Progenitor cell of endocrine pancreas (in vitro differentiated cells): ENCODE data around the gene AP2A1. TPM values are rescaled to one million over a fixed set of nuclear protein-coding genes. Genes with fewer than 3 reads are reported as not detected.

Source experiments
- DNase-seq: peaks from one replicate; pipeline ENCODE4 v3.0.0; 2021; ENCODE audit warnings: low spot score; ENCODE audit not compliant: unreplicated experiment
- H3K27ac Mint-ChIP-seq: 2 replicates; pipeline ENCODE4 v1.8.0; 2021; ENCODE audit warnings: mild to moderate bottlenecking, moderate library complexity, mixed read lengths
- H3K27me3 Mint-ChIP-seq: 2 replicates; pipeline ENCODE4 v1.8.0; 2021; ENCODE audit warnings: mixed read lengths
- H3K36me3 Mint-ChIP-seq: 2 replicates; pipeline ENCODE4 v1.8.0; 2022; ENCODE audit warnings: mixed read lengths; ENCODE audit not compliant: insufficient read depth
- H3K4me1 Mint-ChIP-seq: 2 replicates; pipeline ENCODE4 v1.8.0; 2021; ENCODE audit warnings: low read depth, mixed read lengths
- H3K4me3 Mint-ChIP-seq: 2 replicates; pipeline ENCODE4 v1.8.0; 2021; ENCODE audit warnings: low read depth, mild to moderate bottlenecking, moderate library complexity, mixed read lengths
- H3K9me3 Mint-ChIP-seq: 2 replicates; pipeline ENCODE4 v1.8.0; 2021; ENCODE audit warnings: low read depth, mixed read lengths
- total RNA-seq: library from RNA; stranded (reverse); gene quantifications from 2 replicates; pipeline ENCODE4 v1.2.1, GENCODE V29; 2021
- TF ChIP-seq, protein P1 (sequence below): fragments of 200-600 bp; sonication (generic); IDR thresholded peaks from one replicate; pipeline ENCODE4 v1.5.0; 2021; ENCODE audit warnings: antibody characterized with exemption, mild to moderate bottlenecking; ENCODE audit not compliant: unreplicated experiment

AP2A1 gene
- total RNA-seq, 1 donor from 2014 or later: 76.3 TPM

DNA sequence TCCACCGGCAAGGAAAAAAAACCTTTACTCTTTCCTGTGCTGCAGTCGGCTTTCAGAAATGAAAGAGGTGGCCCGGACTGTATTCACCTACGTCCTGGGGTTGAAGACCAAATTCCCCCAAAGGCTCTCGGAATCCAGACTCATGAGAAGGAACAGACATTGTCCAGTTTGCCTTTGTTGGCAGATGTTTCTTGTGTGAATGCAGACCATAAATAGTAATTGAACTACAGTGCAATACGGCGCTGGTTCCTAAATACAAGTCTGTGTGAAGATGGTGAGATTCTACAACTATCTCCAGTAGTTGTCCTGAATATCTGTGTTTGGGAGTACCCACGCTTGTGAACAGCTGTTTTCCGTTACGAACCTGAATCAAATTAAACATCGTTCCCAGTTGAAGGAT lies 72.9 kb downstream of the AP2A1 start:
- Mint-ChIP-seq H3K9me3 (no peaks in the 10 kb centered on the region), H3K36me3 (peaks cover 38% of the 10 kb centered on the region), H3K27me3 (no peaks in the 10 kb centered on the region), H3K4me1 (no peaks in the 10 kb centered on the region), H3K27ac (no peak overlapping the region), H3K4me3 (no peak overlapping the region)
- TF ChIP-seq, protein P1, sequence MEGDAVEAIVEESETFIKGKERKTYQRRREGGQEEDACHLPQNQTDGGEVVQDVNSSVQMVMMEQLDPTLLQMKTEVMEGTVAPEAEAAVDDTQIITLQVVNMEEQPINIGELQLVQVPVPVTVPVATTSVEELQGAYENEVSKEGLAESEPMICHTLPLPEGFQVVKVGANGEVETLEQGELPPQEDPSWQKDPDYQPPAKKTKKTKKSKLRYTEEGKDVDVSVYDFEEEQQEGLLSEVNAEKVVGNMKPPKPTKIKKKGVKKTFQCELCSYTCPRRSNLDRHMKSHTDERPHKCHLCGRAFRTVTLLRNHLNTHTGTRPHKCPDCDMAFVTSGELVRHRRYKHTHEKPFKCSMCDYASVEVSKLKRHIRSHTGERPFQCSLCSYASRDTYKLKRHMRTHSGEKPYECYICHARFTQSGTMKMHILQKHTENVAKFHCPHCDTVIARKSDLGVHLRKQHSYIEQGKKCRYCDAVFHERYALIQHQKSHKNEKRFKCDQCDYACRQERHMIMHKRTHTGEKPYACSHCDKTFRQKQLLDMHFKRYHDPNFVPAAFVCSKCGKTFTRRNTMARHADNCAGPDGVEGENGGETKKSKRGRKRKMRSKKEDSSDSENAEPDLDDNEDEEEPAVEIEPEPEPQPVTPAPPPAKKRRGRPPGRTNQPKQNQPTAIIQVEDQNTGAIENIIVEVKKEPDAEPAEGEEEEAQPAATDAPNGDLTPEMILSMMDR: no peak
- no peak for DNase-seq

DNA sequence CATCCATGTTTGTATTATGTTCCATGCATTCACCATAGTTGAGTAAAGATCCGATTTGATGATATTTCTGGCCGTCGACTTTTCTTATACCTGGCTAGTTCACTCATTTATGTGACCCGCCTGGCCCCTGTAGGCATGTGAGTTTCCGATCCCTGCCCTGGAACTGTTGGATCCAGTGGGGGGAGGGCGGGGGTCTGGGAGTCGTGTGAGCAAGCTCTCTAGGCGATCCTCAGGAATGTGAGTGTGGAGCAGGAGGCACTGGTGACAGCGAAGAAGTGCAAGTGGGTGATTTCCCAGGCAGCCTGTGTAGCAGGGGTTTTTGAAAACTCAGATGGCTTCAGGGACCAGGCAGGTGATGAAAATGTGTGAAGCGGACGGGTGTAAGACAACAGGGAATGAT lies 73.5 kb downstream of the AP2A1 start:
- Mint-ChIP-seq H3K27ac (no peak overlapping the region), H3K4me3 (no peak overlapping the region)

DNA sequence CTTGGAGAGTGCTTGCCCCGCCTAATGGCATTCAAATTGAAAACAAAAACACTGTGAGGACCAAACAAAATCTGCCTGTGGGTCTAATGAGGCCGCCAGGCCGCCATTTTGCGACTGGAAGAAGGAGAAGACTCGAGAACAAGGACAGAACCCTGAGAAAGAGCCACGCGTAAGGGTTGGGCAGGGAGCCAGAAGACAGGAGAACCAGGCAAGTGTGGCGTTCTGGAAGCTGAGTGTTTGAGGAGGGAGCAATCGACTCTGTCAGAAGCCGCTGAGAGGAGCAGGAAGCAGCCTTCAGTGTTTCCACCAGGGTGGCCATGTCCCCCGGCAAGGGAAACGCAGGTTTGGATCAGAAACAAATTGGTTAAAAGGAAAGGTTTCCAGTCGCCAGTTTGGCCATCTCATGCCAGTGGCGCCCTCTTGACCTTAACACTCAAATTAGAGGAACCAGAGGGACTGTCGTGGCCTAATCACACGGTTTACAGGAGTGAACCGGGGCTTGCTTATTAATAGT lies 74.0 kb downstream of the AP2A1 start:
- TF ChIP-seq, protein P1: no peak
- no peak overlapping the region for H3K4me3 Mint-ChIP-seq
- no peak overlapping the region for H3K27ac Mint-ChIP-seq
- H3K27me3 Mint-ChIP-seq: no peaks in the 10 kb centered on the region
- no peaks in the 10 kb centered on the region for H3K9me3 Mint-ChIP-seq
- H3K36me3 Mint-ChIP-seq: peaks cover 36% of the 10 kb centered on the region
- H3K4me1 Mint-ChIP-seq: peaks cover 5% of the 10 kb centered on the region
- no peak for DNase-seq

More for the DNA sequence above, 73.5 kb downstream of the AP2A1 start:
- Mint-ChIP-seq H3K4me1 (peaks cover 3% of the 10 kb centered on the region), H3K36me3 (peaks cover 36% of the 10 kb centered on the region), H3K27me3 (no peaks in the 10 kb centered on the region), H3K9me3 (no peaks in the 10 kb centered on the region)
- DNase-seq: no peak
- TF ChIP-seq, protein P1: no peak

DNA sequence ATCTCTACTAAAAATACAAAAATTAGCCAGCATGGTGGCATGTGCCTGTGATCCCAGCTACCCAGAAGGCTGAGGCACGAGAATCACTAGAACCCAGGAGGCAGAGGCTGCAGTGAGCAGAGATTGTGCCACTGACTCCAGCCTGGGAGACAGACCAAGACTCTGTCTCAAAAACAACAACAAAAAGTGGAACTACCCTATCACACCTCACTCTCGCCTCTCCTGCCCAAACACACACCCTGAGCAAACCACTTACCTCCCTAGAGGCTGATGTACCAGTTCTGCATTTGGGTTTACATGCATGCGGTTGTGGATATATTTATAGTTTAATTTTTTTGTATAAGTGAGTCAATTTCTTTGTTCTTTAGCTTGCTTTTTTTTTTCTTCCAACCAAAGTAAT lies 76.5 kb downstream of the AP2A1 start:
- Mint-ChIP-seq H3K9me3 (no peaks in the 10 kb centered on the region), H3K4me3 (no peak overlapping the region), H3K27me3 (no peaks in the 10 kb centered on the region), H3K27ac (no peak overlapping the region), H3K36me3 (peaks cover 29% of the 10 kb centered on the region), H3K4me1 (peaks cover 8% of the 10 kb centered on the region)
- DNase-seq: no peak
- TF ChIP-seq, protein P1: no peak

DNA sequence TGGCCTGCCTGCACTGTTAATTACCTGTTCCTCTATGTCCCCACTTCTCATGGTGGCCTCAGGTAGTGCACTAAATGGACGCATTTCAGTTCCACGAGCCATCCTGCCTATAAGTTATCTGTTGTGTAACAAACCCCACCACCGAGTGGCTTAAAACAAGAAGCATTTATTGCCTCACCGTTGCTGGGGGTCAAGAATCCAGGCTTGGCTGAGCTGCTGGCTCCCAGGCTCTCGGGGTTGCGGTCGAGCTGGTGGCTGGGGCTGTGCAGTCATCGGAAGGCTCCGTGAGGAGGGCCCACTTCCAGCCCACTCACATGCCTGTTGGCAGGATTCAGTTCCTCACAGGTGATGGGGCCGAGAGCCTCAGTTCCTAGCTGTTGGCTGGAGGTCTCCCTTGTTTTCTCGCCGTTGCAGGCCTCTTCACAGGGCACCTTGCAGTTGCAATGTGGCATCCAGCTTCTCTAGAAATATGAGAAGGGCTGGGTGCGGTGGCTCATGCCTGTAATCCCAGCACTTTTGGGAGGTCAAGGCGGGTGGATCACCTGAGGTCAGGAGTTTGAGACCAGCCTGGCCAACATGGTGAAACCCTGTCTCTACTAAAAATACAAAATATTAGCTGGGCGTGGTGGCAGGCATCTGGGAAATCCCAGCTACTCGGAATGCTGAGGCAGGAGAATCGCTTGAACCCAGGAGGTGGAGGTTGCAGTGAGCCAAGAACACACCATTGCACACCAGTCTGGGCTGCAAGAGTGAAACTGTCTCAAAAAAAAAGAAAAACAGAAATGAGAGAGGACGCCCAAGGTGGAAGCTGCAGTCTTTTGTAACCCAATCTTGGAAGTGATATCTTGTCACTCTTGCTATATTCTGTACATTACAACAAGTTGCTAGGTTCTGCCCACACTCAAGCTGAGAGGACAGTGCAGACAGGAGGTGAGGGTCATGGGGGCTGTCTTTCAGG lies 77.6 kb downstream of the AP2A1 start:
- H3K4me3 Mint-ChIP-seq: no peak overlapping the region
- no peak overlapping the region for H3K27ac Mint-ChIP-seq
- H3K36me3 Mint-ChIP-seq: peaks cover 23% of the 10 kb centered on the region
- H3K27me3 Mint-ChIP-seq: no peaks in the 10 kb centered on the region
- H3K4me1 Mint-ChIP-seq: peaks cover 8% of the 10 kb centered on the region
- DNase-seq: no peak
- H3K9me3 Mint-ChIP-seq: peaks cover 3% of the 10 kb centered on the region
- TF ChIP-seq, protein P1: no peak
